Thoracic aorta (tissue), 2 donors: Measurements from ENCODE around the gene ADAM33. TPM values are rescaled to one million over a fixed set of nuclear protein-coding genes. Genes with fewer than 3 reads are reported as not detected.
A peak's percentile ranks its signal among the peaks of the same experiment; 100 is the strongest.

Source experiments
- ATAC-seq: fragments of 150-250 bp; one replicate; pipeline ENCODE4 v1.8.0; 2017; ENCODE audit warnings: low read depth; ENCODE audit not compliant: insufficient number of reproducible peaks, low FRiP score
- DNase-seq: peaks from one replicate; pipeline ENCODE4 v3.0.0-alpha.2; 2020; ENCODE audit warnings: low spot score
- H3K27ac ChIP-seq, 2 donors: fragments of 200-600 bp; sonication (generic); 1 replicate in 1 of 2; 2 replicates in 1 of 2; pipeline ENCODE4 v1.5.1; 2016; ENCODE audit warnings: mild to moderate bottlenecking in 2 of 2, moderate library complexity in 2 of 2
- H3K27me3 ChIP-seq: fragments of 200-600 bp; sonication (generic); replicated peaks from 2 replicates; pipeline ENCODE4 v1.6.0; 2016; ENCODE audit warnings: mild to moderate bottlenecking; ENCODE audit not compliant: insufficient read depth
- H3K36me3 ChIP-seq: fragments of 200-600 bp; sonication (generic); one replicate; pipeline ENCODE4 v1.5.1; 2016
- H3K4me1 ChIP-seq, 2 donors: fragments of 200-600 bp; sonication (generic); 1 replicate in 1 of 2; 2 replicates in 1 of 2; pipeline versions ENCODE4 v1.5.1 to v1.6.0; 2016; ENCODE audit warnings: low read depth in 2 of 2, mild to moderate bottlenecking in 1 of 2; ENCODE audit not compliant: control insufficient read depth in 1 of 2
- H3K4me3 ChIP-seq: fragments of 200-600 bp; sonication (generic); 2 replicates; pipeline ENCODE4 v1.5.1; 2016; ENCODE audit warnings: mild to moderate bottlenecking
- H3K9me3 ChIP-seq: fragments of 200-600 bp; sonication (generic); 2 replicates; pipeline ENCODE4 v1.5.1; 2016
- CTCF ChIP-seq: fragments of 200-600 bp; sonication (generic); IDR thresholded peaks from one replicate; pipeline ENCODE4 v1.5.1; 2019; ENCODE audit warnings: antibody characterized with exemption
- total RNA-seq, 2 donors: library from RNA; depleted of rRNA; stranded (reverse); fragments of >200 nt; gene quantifications; one replicate each; pipeline versions ENCODE4 v1.1.0 to v1.2.3, GENCODE V29; 2016

ADAM33 gene
- total RNA-seq, 2 donors from 2014 or later: 113 to 177 TPM

- no peak for DNase-seq
- H3K36me3 ChIP-seq: no peaks in the 10 kb centered on the region
- H3K4me3 ChIP-seq: no peak overlapping the region
- no peak for TF ChIP-seq CTCF
- no peak overlapping the region for H3K27ac ChIP-seq
- H3K27me3 ChIP-seq: no peaks in the 10 kb centered on the region
- H3K9me3 ChIP-seq: no peaks in the 10 kb centered on the region
- no peak for ATAC-seq
- no peaks in the 10 kb centered on the region for H3K4me1 ChIP-seq
Measured at GRCh38 chr20:3697588-3698305, 15.9 kb upstream of the ADAM33 start.

- Histone ChIP-seq H3K9me3 (no peaks in the 10 kb centered on the region), H3K27me3 (no peaks in the 10 kb centered on the region), H3K4me1 (no peaks in the 10 kb centered on the region), H3K36me3 (no peaks in the 10 kb centered on the region), H3K4me3 (no peak overlapping the region), H3K27ac (no peak overlapping the region)
- TF ChIP-seq CTCF: no peak
- DNase-seq: no peak
- ATAC-seq: no peak
Measured at GRCh38 chr20:3696745-3697587, 15.2 kb upstream of the ADAM33 start.

- Histone ChIP-seq H3K27ac (no peak overlapping the region), H3K27me3 (no peaks in the 10 kb centered on the region), H3K4me1 (no peaks in the 10 kb centered on the region), H3K36me3 (no peaks in the 10 kb centered on the region), H3K4me3 (no peak overlapping the region), H3K9me3 (no peaks in the 10 kb centered on the region)
- no peak for DNase-seq
- peak; percentile 34 for TF ChIP-seq CTCF
- no peak for ATAC-seq
Measured at GRCh38 chr20:3696200-3696599, 14.4 kb upstream of the ADAM33 start.

- H3K27ac ChIP-seq: no peak overlapping the region
- TF ChIP-seq CTCF: no peak
- H3K4me1 ChIP-seq: no peaks in the 10 kb centered on the region
- H3K36me3 ChIP-seq: no peaks in the 10 kb centered on the region
- H3K27me3 ChIP-seq: no peaks in the 10 kb centered on the region
- H3K9me3 ChIP-seq: no peaks in the 10 kb centered on the region
- ATAC-seq (no peak), DNase-seq (no peak)
- no peak overlapping the region for H3K4me3 ChIP-seq
Measured at GRCh38 chr20:3694864-3695263, 13.1 kb upstream of the ADAM33 start.

GRCh38 chr20:3693376-3693775 lies 11.6 kb upstream of the ADAM33 start:
- Histone ChIP-seq H3K27me3 (no peaks in the 10 kb centered on the region), H3K27ac (no peak overlapping the region), H3K4me1 (no peaks in the 10 kb centered on the region), H3K36me3 (no peaks in the 10 kb centered on the region), H3K4me3 (no peak overlapping the region), H3K9me3 (no peaks in the 10 kb centered on the region)
- ATAC-seq (no peak), DNase-seq (no peak)
- TF ChIP-seq CTCF: no peak
